A673 (cell line): ENCODE data around the gene GALNT12. TPM values are rescaled to one million over a fixed set of nuclear protein-coding genes. Genes with fewer than 3 reads are reported as not detected.

ENCODE experiments used
- BruUV-seq: library from RNA; stranded (reverse); fragments of 400-500 nt; replicated peaks from 2 replicates; lab custom pipeline; 2021; lab: Mats Ljungman, UMichigan
- CTCF ChIA-PET: fragments of 300-600 bp; sonication (Branson Sonifier 250); formaldehyde crosslinking; loops from one replicate; lab custom pipeline; 2022; ENCODE audit warnings: antibody characterized with exemption; lab: Charles Lee
- POLR2A ChIA-PET: fragments of 300-600 bp; sonication (Branson Sonifier 250); formaldehyde crosslinking; loops from one replicate; lab custom pipeline; 2022; ENCODE audit warnings: antibody characterized with exemption; ENCODE audit not compliant: low non-redundant PET; lab: Charles Lee
- DNase-seq: peaks from one replicate; pipeline ENCODE4 v3.0.0-alpha.2; 2015; ENCODE audit warnings: low spot score
- H3K27ac ChIP-seq: fragments of 200-600 bp; sonication (generic); 2 replicates; pipeline ENCODE4 v1.5.1; 2016; ENCODE audit warnings: mixed run types, low read depth, mild to moderate bottlenecking, mixed read lengths, antibody characterized with exemption, low read length; ENCODE audit not compliant: poor library complexity, severe bottlenecking
- H3K27me3 ChIP-seq: fragments of 200-600 bp; sonication (generic); replicated peaks from 2 replicates; pipeline ENCODE4 v1.6.1; 2017; ENCODE audit warnings: mixed run types, low read depth, mild to moderate bottlenecking, mixed read lengths, antibody characterized with exemption, low read length; ENCODE audit not compliant: insufficient read depth, poor library complexity
- H3K36me3 ChIP-seq: fragments of 200-600 bp; sonication (generic); 2 replicates; pipeline ENCODE4 v1.6.1; 2016; ENCODE audit warnings: mixed run types, mild to moderate bottlenecking, mixed read lengths, antibody characterized with exemption, low read length; ENCODE audit not compliant: insufficient read depth, poor library complexity, severe bottlenecking
- H3K4me1 ChIP-seq: fragments of 200-600 bp; sonication (generic); 2 replicates; pipeline ENCODE4 v1.6.1; 2017; ENCODE audit warnings: mixed run types, mild to moderate bottlenecking, mixed read lengths, antibody characterized with exemption, low read length; ENCODE audit not compliant: insufficient read depth, poor library complexity, severe bottlenecking
- H3K4me3 ChIP-seq: fragments of 200-600 bp; sonication (generic); 2 replicates; pipeline ENCODE4 v1.5.1; 2016; ENCODE audit warnings: low read depth, mixed run types, mild to moderate bottlenecking, mixed read lengths, low read length; ENCODE audit not compliant: poor library complexity, severe bottlenecking
- H3K9me3 ChIP-seq: fragments of 200-600 bp; sonication (generic); 2 replicates; pipeline ENCODE4 v1.6.1; 2016; ENCODE audit warnings: mixed run types, low read depth, mild to moderate bottlenecking, mixed read lengths, antibody characterized with exemption, low read length; ENCODE audit not compliant: poor library complexity, severe bottlenecking
- EZH2 ChIP-seq: fragments of 200-600 bp; sonication (generic); IDR thresholded peaks from 2 replicates; pipeline ENCODE4 v1.6.1; 2017; ENCODE audit warnings: borderline replicate concordance, low read depth, mild to moderate bottlenecking, mixed read lengths, antibody characterized with exemption, low read length; ENCODE audit not compliant: poor library complexity, severe bottlenecking
- intact Hi-C: fragments of 100-400 bp; cut with micrococcal nuclease; formaldehyde crosslinking; loops from one replicate; pipeline ENCODE4 v1.10.0; 2022; ENCODE audit not compliant: unreplicated experiment
- total RNA-seq: library from RNA; stranded (reverse); gene quantifications from 2 replicates; pipeline ENCODE4 v1.2.3, GENCODE V29; 2021
- TF ChIP-seq, protein P1 (sequence below): fragments of 300-800, 200-600 bp; sonication (generic); conservative IDR thresholded peaks from 2 replicates; pipeline ENCODE4 v1.5.1; 2017; ENCODE audit warnings: low read depth, mild to moderate bottlenecking, antibody characterized with exemption, low read length, moderate library complexity, mixed read lengths

The GALNT12 gene
- total RNA-seq, 1 experiment from 2014 or later, result 0.54 TPM

DNA sequence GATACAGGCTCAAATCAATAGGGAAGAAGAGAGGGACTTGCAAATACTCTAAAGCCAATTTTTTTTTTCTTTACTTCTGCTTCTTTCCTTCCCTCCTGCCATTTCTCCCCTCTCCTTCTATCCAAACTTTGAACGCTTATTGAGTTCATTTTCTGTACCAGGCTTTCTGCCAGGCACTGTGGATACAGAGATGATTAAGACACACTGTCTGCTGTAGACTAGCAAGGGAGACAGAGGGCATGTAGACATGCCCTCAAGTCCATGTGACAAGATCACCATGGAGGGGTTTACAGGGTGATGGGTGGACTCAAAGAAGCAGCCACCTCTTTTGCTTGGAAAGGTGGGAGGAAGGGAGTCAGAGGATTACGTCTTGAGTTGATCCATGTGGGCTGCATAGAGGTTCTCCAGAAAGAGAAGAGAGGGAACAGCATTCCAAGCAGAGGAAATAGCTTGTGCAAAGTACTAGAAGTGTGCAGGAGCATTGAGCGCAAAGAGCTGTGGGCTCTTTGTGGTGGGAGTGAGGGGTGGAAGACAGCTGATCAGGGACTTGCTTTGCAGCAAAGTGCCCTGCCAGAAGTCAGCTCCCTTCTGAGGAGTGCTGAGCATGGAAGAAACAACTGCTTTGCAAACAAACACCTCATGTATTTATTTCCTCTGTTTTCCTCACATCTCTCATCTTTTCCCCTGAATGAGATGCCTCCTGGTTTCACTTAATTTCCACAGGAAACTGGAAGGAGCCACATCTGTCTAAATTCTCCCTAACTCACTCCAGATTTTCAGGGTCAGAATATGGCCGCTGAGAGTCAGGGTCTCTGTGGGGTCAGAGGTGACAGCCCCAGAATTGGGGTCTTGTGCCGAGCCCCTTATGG is 71.9 kb downstream of the GALNT12 start:
- Histone ChIP-seq H3K27me3 (peaks cover 7% of the 10 kb centered on the region), H3K27ac (no peak overlapping the region), H3K36me3 (no peaks in the 10 kb centered on the region), H3K9me3 (no peaks in the 10 kb centered on the region), H3K4me1 (no peaks in the 10 kb centered on the region), H3K4me3 (no peak overlapping the region)
- no TSS peak for BruUV-seq
- intact Hi-C loops, result no loop called here
- ChIA-PET POLR2A (no interaction called here), CTCF (no interaction called here)
- no peak for DNase-seq
- TF ChIP-seq, protein P1, sequence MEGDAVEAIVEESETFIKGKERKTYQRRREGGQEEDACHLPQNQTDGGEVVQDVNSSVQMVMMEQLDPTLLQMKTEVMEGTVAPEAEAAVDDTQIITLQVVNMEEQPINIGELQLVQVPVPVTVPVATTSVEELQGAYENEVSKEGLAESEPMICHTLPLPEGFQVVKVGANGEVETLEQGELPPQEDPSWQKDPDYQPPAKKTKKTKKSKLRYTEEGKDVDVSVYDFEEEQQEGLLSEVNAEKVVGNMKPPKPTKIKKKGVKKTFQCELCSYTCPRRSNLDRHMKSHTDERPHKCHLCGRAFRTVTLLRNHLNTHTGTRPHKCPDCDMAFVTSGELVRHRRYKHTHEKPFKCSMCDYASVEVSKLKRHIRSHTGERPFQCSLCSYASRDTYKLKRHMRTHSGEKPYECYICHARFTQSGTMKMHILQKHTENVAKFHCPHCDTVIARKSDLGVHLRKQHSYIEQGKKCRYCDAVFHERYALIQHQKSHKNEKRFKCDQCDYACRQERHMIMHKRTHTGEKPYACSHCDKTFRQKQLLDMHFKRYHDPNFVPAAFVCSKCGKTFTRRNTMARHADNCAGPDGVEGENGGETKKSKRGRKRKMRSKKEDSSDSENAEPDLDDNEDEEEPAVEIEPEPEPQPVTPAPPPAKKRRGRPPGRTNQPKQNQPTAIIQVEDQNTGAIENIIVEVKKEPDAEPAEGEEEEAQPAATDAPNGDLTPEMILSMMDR, result no peak
- TF ChIP-seq EZH2, result no peak

- no peak overlapping the region for H3K27ac ChIP-seq
- DNase-seq, result no peak
- H3K27me3 ChIP-seq, result peaks cover 7% of the 10 kb centered on the region
- BruUV-seq, result no TSS peak
- no peak overlapping the region for H3K4me3 ChIP-seq
- ChIA-PET CTCF (no interaction called here), POLR2A (no interaction called here)
- no peaks in the 10 kb centered on the region for H3K36me3 ChIP-seq
- no peaks in the 10 kb centered on the region for H3K4me1 ChIP-seq
- no peaks in the 10 kb centered on the region for H3K9me3 ChIP-seq
- intact Hi-C loops, result no loop called here
- TF ChIP-seq, protein P1, result no peak
- no peak for TF ChIP-seq EZH2
Observed at GRCh38 chr9:98879963-98880310, 72.5 kb downstream of the GALNT12 start.

DNA sequence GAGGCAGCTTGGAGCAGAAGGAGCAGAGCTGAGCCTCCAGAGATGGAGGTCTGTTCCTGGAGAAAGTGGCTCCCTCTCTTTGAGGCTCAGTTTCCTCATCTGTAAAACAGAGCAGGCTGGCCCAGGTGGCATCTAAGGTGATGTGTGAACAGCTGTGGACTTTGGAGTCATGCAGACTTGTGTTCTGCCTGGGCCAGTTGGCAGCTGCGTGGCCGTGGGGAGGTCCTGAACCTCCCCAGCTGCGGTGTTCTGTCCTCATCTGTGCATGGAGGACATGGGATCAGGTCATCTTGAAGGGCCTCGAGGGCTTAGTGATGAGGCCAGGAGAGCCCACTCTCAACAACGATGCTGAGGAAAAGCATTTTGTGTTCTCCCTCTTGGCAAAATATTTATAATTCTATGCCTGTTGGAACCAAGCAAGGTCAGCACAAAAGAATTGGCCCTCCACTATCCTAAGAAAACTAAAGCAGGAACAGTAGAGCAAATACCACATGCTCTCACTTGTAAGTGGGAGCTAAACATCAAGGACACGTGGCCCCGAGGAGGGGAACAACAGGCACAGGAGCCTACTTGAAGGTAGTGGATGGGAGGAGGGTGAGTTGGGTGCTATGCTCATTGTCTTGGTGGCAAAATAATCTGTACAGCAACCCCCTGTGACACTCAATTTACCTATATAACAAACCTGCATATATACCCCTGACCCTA is 73.0 kb downstream of the GALNT12 start:
- Histone ChIP-seq H3K27ac (no peak overlapping the region), H3K36me3 (no peaks in the 10 kb centered on the region), H3K4me1 (no peaks in the 10 kb centered on the region), H3K4me3 (no peak overlapping the region), H3K9me3 (no peaks in the 10 kb centered on the region), H3K27me3 (peaks cover 7% of the 10 kb centered on the region)
- DNase-seq, result no peak
- ChIA-PET POLR2A (no interaction called here), CTCF (no interaction called here)
- intact Hi-C loops, result no loop called here
- TF ChIP-seq, protein P1, result no peak
- TF ChIP-seq EZH2, result no peak
- no TSS peak for BruUV-seq
